Mucosa of descending colon (tissue), 3 donors: Measurements from ENCODE around the gene SNAPC2. TPM values are rescaled to one million over a fixed set of nuclear protein-coding genes. Genes with fewer than 3 reads are reported as not detected.

Experiments
- ATAC-seq: fragments of 200-7000 bp; cut with Tn5 transposase; one replicate; pipeline ENCODE4 v1.9.1; 2020; ENCODE audit warnings: mild to moderate bottlenecking, moderate library complexity
- DNase-seq, 3 donors: peaks; one replicate each; pipeline ENCODE4 v3.0.0-alpha.2; 2020
- H3K36me3 ChIP-seq: fragments of 200-600 bp; one replicate; pipeline ENCODE4 v1.8.0; 2021; ENCODE audit warnings: low read depth, mild to moderate bottlenecking
- H3K4me1 ChIP-seq: fragments of 200-600 bp; one replicate; pipeline ENCODE4 v1.8.0; 2021; ENCODE audit warnings: low read depth, mild to moderate bottlenecking
- H3K4me3 ChIP-seq: fragments of 200-600 bp; one replicate; pipeline ENCODE4 v1.8.0; 2021; ENCODE audit warnings: mild to moderate bottlenecking
- H3K9me3 ChIP-seq: fragments of 200-600 bp; one replicate; pipeline ENCODE4 v1.8.0; 2021; ENCODE audit warnings: mild to moderate bottlenecking
- CTCF ChIP-seq: fragments of 200-600 bp; IDR thresholded peaks from one replicate; pipeline ENCODE4 v1.8.0; 2022; ENCODE audit warnings: antibody characterized with exemption, mild to moderate bottlenecking
- intact Hi-C, 2 donors: fragments of 100-400 bp; cut with DNase I in 1 of 2; cut with micrococcal nuclease in 1 of 2; formaldehyde crosslinking; loops; one replicate each; pipeline versions ENCODE4 v1.11.0 to v1.11.1; 2022; cut with DNase I, micrococcal nuclease
- total RNA-seq, 3 donors: library from RNA; stranded (reverse); fragmentation: NEBNext Ultra II Directional in 2 of 3; extraction: Animal tissue kit (Norgen Biotek cat#: 25700) in 2 of 3; gene quantifications; one replicate each; pipeline versions ENCODE4 v1.2.1 to v1.2.4, GENCODE V29; 2021 to 2023
- donor health status: DM: no; HTN: no; CAD: no; lungs with moderate emphysema.
- donor health status: DM: no; HTN: no; CAD: no.
- donor health status: DM: no; HTN: yes; CAD: no.

SNAPC2 gene
- total RNA-seq, 3 donors from 2014 or later = 10.7 to 22.1 (median 14.7) TPM

GRCh38 chr19:7933828-7934725 is 13.9 kb downstream of the SNAPC2 start:
- no peak for TF ChIP-seq CTCF
- peak in 1 of 3 donors; percentile 57 for DNase-seq
- H3K36me3 ChIP-seq = no peaks in the 10 kb centered on the region
- intact Hi-C loops = no loop called here
- ATAC-seq = peak; percentile 60
- no peak overlapping the region for H3K4me3 ChIP-seq
- peaks cover 3% of the 10 kb centered on the region for H3K4me1 ChIP-seq
- no peaks in the 10 kb centered on the region for H3K9me3 ChIP-seq

- no peak overlapping the region for H3K4me3 ChIP-seq
- intact Hi-C loops = no loop called here
- no peak for DNase-seq
- no peaks in the 10 kb centered on the region for H3K9me3 ChIP-seq
- no peak for ATAC-seq
- H3K36me3 ChIP-seq = no peaks in the 10 kb centered on the region
- TF ChIP-seq CTCF = no peak
- no peaks in the 10 kb centered on the region for H3K4me1 ChIP-seq
Measured at GRCh38 chr19:7934766-7935165, 14.6 kb downstream of the SNAPC2 start.

GRCh38 chr19:7940841-7941240 is 20.7 kb downstream of the SNAPC2 start:
- Histone ChIP-seq H3K4me1 (peaks cover 10% of the 10 kb centered on the region), H3K36me3 (peaks cover 3% of the 10 kb centered on the region), H3K9me3 (no peaks in the 10 kb centered on the region), H3K4me3 (no peak overlapping the region)
- TF ChIP-seq CTCF = no peak
- ATAC-seq (no peak), DNase-seq (peak in 1 of 3 donors; percentile 37)
- intact Hi-C loops = loop anchor here (10.0 kb wide), 1 partner anchor 314 kb away; no protein-coding TSS in a partner anchor

- Histone ChIP-seq H3K36me3 (peaks cover 3% of the 10 kb centered on the region), H3K4me1 (peaks cover 10% of the 10 kb centered on the region), H3K9me3 (no peaks in the 10 kb centered on the region), H3K4me3 (no peak overlapping the region)
- intact Hi-C loops = loop anchor here (10.0 kb wide), 1 partner anchor 313 kb away; no protein-coding TSS in a partner anchor
- no peak for TF ChIP-seq CTCF
- DNase-seq = peak in 1 of 3 donors; percentile 46
- no peak for ATAC-seq
Measured at GRCh38 chr19:7941895-7942596, 21.9 kb downstream of the SNAPC2 start.

- no peak for TF ChIP-seq CTCF
- no peaks in the 10 kb centered on the region for H3K9me3 ChIP-seq
- peak overlapping the region; percentile 91 for H3K4me3 ChIP-seq
- H3K4me1 ChIP-seq = peaks cover 10% of the 10 kb centered on the region
- intact Hi-C loops = loop anchor here (10.0 kb wide), 1 partner anchor 312 kb away; no protein-coding TSS in a partner anchor
- peaks cover 3% of the 10 kb centered on the region for H3K36me3 ChIP-seq
- ATAC-seq = no peak
- DNase-seq = no peak
Measured at GRCh38 chr19:7942981-7943443, 22.9 kb downstream of the SNAPC2 start.
